HepG2 (cell line): ENCODE results near the gene CCDC183.

ENCODE experiments used
- AHR ChIP-seq: IDR thresholded peaks from 2 replicates; pipeline ENCODE4 v1.6.1; 2018; ENCODE audit warnings: missing genetic modification reagents, missing compliant biosample characterization
- CTCF ChIP-seq: sonication (generic); formaldehyde crosslinking; IDR thresholded peaks from 2 replicates; pipeline ENCODE4 v1.5.0; 2020; ENCODE audit warnings: mild to moderate bottlenecking, missing genetic modification reagents, moderate library complexity
- POLR2A ChIP-seq, 2 experiments: IDR thresholded peaks; 2 replicates each; pipeline ENCODE4 v1.6.1; 2011; ENCODE audit warnings: low read depth in 2 of 2, low read length in 2 of 2, mild to moderate bottlenecking in 1 of 2, moderate library complexity in 1 of 2; ENCODE audit not compliant: insufficient read depth in 1 of 2
- SUZ12 ChIP-seq: fragments of 150-350 bp; IDR thresholded peaks from 2 replicates; pipeline ENCODE4 v1.6.1; 2014; ENCODE audit warnings: low read depth, low read length
- ZZZ3 ChIP-seq: sonication (generic); formaldehyde crosslinking; IDR thresholded peaks from 2 replicates; pipeline ENCODE4 v1.4.0; 2020; ENCODE audit warnings: missing genetic modification reagents, mild to moderate bottlenecking, borderline replicate concordance

GRCh38 chr9:136849960-136850865, 54.1 kb downstream of the CCDC183 start:
- TF ChIP-seq ZZZ3 (CRISPR knock-in tag): no peak
- TF ChIP-seq CTCF: no peak
- TF ChIP-seq POLR2A (IDR thresholded peaks at IDR 0.05; ENCODE audit: insufficient read depth in 1 of 2, low read depth in 2 of 2, low read length in 2 of 2): no peak
- no peak for TF ChIP-seq AHR (CRISPR knock-in tag)
- no peak for TF ChIP-seq SUZ12
